GM18951 (cell line): Measurements from ENCODE around the gene MAGEB4.
"Not testable (repeated sequence)": the region's sequence is repeated elsewhere in the genome, so short reads cannot be mapped to it uniquely, and the experiment has no call there.

ENCODE experiments used
- POLR2A ChIP-seq: IDR thresholded peaks from 4 replicates; pipeline ENCODE4 v1.6.1; 2011; ENCODE audit warnings: mild to moderate bottlenecking; ENCODE audit not compliant: insufficient read length, insufficient read depth; ENCODE audit errors: extremely low read depth
- in situ Hi-C: fragments of 300-500 bp; cut with MboI; formaldehyde crosslinking; loops from one replicate; pipeline ENCODE4 v1.12.0; 2022; ENCODE audit warnings: low sequenced_read_pairs, mixed read lengths, inconsistent platforms; ENCODE audit not compliant: unreplicated experiment

Gene MAGEB4

GRCh38 chrX:30241724-30242415 lies at the start of gene MAGEB4:
TSS of gene MAGEB4 (plus strand) at chrX:30242000. CDS start at chrX:30242136, 136 bp downstream.
- TF ChIP-seq POLR2A = no peak

GRCh38 chrX:30193910-30194309 lies 47.9 kb upstream of the MAGEB4 start:
- in situ Hi-C loops = not testable (repeated sequence)

More at GRCh38 chrX:30241724-30242415, at the start of gene MAGEB4:
- in situ Hi-C loops = no loop called here

- in situ Hi-C loops = no loop called here
- TF ChIP-seq POLR2A = no peak
These were observed 45.5 kb upstream of the MAGEB4 start for GRCh38 chrX:30196322-30196721.

GRCh38 chrX:30212172-30212571 lies 29.6 kb upstream of the MAGEB4 start:
- in situ Hi-C loops = no loop called here
- TF ChIP-seq POLR2A = no peak

GRCh38 chrX:30215357-30215843 lies 26.4 kb upstream of the MAGEB4 start, which contains the start of gene MAGEB2:
TSS of gene MAGEB2 (plus strand) at chrX:30215563. CDS start at chrX:30218581, 3,018 bp downstream.
- in situ Hi-C loops = no loop called here
- no peak for TF ChIP-seq POLR2A

- in situ Hi-C loops = no loop called here
- TF ChIP-seq POLR2A = no peak
These were observed 24.3 kb upstream of the MAGEB4 start for GRCh38 chrX:30217465-30217864.

GRCh38 chrX:30219372-30219771 lies 22.4 kb upstream of the MAGEB4 start:
- no peak for TF ChIP-seq POLR2A
- in situ Hi-C loops = no loop called here

GRCh38 chrX:30220661-30221060 lies 21.1 kb upstream of the MAGEB4 start:
- in situ Hi-C loops = no loop called here
- TF ChIP-seq POLR2A = no peak

GRCh38 chrX:30224536-30224935 lies 17.3 kb upstream of the MAGEB4 start:
- in situ Hi-C loops = no loop called here
- no peak for TF ChIP-seq POLR2A

- in situ Hi-C loops = no loop called here
- no peak for TF ChIP-seq POLR2A
These were observed 13.3 kb upstream of the MAGEB4 start for GRCh38 chrX:30228526-30228925.

GRCh38 chrX:30230395-30230794 lies 11.4 kb upstream of the MAGEB4 start, which contains the start of gene MAGEB3:
TSS of gene MAGEB3 (plus strand) at chrX:30230657. CDS start at chrX:30235925, 5,268 bp downstream.
- in situ Hi-C loops = no loop called here
- no peak for TF ChIP-seq POLR2A

GRCh38 chrX:30246769-30247489 lies 5.1 kb downstream of the MAGEB4 start, which contains the start of gene MAGEB1:
TSS of gene MAGEB1 (plus strand) at chrX:30247146. CDS start at chrX:30250494, 3,348 bp downstream.
- in situ Hi-C loops = no loop called here
- no peak for TF ChIP-seq POLR2A

- TF ChIP-seq POLR2A = no peak
- in situ Hi-C loops = no loop called here
These were observed 7.1 kb downstream of the MAGEB4 start for GRCh38 chrX:30248854-30249253.

- TF ChIP-seq POLR2A = no peak
- in situ Hi-C loops = no loop called here
These were observed 11.5 kb downstream of the MAGEB4 start for GRCh38 chrX:30253257-30253656.
